Suppressor macrophage treated with lipopolysaccharide for 4 hours (primary cell): ENCODE measurements around the gene UBE3B.

Source experiments
- DNase-seq: peaks from one replicate; pipeline ENCODE4 v3.0.0-alpha.2; 2020

UBE3B gene

GRCh38 chr12:109475993-109476806 lies 1.2 kb upstream of the UBE3B start:
- DNase-seq = no peak

GRCh38 chr12:109476807-109477184 lies 638 bp upstream of the UBE3B start:
- DNase-seq = no peak

GRCh38 chr12:109477963-109478315 lies 505 bp downstream of the UBE3B start:
- DNase-seq = no peak

GRCh38 chr12:109479761-109480160 lies 2.3 kb downstream of the UBE3B start:
- no peak for DNase-seq

- no peak for DNase-seq
These were observed 2.9 kb downstream of the UBE3B start for GRCh38 chr12:109480356-109480755.

GRCh38 chr12:109481863-109482262 lies 4.4 kb downstream of the UBE3B start:
- no peak for DNase-seq

- DNase-seq = no peak
These were observed 5.1 kb downstream of the UBE3B start for GRCh38 chr12:109482491-109482890.

GRCh38 chr12:109482894-109483293 lies 5.5 kb downstream of the UBE3B start:
- no peak for DNase-seq

GRCh38 chr12:109483346-109483745 lies 5.9 kb downstream of the UBE3B start:
- no peak for DNase-seq

- DNase-seq = no peak
These were observed 7.8 kb downstream of the UBE3B start for GRCh38 chr12:109485201-109485600.

GRCh38 chr12:109487181-109488050 lies 10.0 kb downstream of the UBE3B start:
- no peak for DNase-seq

- DNase-seq = no peak
These were observed 10.7 kb downstream of the UBE3B start for GRCh38 chr12:109488051-109488665.

GRCh38 chr12:109489016-109489954 lies 11.9 kb downstream of the UBE3B start:
- DNase-seq = no peak

- DNase-seq = no peak
These were observed 12.6 kb downstream of the UBE3B start for GRCh38 chr12:109489955-109490565.

- DNase-seq = no peak
These were observed 14.2 kb downstream of the UBE3B start for GRCh38 chr12:109491671-109492070.

GRCh38 chr12:109492371-109492770 lies 14.9 kb downstream of the UBE3B start:
- DNase-seq = no peak

- DNase-seq = no peak
These were observed 15.7 kb downstream of the UBE3B start for GRCh38 chr12:109493090-109493489.

GRCh38 chr12:109493938-109494337 lies 16.5 kb downstream of the UBE3B start:
- DNase-seq = no peak

GRCh38 chr12:109494348-109494881 lies 17.0 kb downstream of the UBE3B start:
- DNase-seq = no peak

GRCh38 chr12:109495012-109495411 lies 17.6 kb downstream of the UBE3B start:
- no peak for DNase-seq

GRCh38 chr12:109496306-109496705 lies 18.9 kb downstream of the UBE3B start:
- no peak for DNase-seq

GRCh38 chr12:109497675-109498074 lies 20.2 kb downstream of the UBE3B start:
- no peak for DNase-seq
